ENCODE data around the gene MAB21L4. TPM values are rescaled to one million over a fixed set of nuclear protein-coding genes. Genes with fewer than 3 reads are reported as not detected.

MAB21L4 gene
- total RNA-seq, 1 donor from 2014 or later = 0.10 TPM

DNA sequence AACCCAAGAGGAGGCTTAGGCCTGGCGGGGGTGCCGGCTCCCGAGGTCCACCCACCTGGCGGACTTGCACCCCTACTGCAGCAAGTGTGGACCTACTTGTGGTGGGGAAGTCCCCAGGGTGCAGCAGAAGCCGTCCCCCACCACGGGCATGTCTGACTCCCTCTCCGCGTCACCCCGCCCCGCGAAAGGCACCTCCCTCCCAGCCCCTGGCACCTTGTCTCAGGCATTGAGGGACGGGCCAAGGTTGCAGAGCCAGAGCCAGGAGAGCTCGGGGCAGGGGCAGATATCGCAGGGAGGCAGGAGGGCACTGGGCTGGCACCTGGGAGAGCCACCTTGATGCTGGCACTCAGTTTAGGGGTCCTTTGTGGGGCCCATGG lies 29.2 kb upstream of the MAB21L4 start:
- no peak for DNase-seq (ENCODE audit: low read depth)

DNA sequence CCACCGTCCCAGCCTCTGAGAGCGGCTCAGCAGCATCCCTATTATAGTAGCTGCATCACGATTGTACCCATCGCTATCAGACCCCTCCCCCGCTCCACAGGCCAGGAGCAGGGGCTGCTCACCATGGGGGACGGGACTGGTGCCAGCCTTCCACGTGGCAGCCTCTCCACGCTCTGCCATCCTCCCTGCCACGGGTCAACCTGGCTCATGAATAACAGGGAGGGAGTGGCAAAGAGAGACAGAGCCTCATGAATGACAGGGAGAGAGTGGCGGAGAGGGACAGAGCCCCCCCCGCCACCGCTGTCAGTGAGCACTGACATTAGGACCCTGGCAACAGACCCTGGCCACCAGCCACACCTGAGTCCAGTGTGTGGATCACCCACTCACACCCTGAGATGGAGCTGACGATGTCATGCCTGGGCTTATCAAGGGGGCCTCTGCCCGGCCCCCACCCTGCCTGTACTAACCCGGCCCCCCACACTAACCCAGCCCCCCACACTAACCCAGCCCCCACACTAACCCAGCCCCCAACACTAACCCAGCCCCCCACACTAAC lies 27.1 kb upstream of the MAB21L4 start:
- DNase-seq (ENCODE audit: low read depth) = no peak

DNA sequence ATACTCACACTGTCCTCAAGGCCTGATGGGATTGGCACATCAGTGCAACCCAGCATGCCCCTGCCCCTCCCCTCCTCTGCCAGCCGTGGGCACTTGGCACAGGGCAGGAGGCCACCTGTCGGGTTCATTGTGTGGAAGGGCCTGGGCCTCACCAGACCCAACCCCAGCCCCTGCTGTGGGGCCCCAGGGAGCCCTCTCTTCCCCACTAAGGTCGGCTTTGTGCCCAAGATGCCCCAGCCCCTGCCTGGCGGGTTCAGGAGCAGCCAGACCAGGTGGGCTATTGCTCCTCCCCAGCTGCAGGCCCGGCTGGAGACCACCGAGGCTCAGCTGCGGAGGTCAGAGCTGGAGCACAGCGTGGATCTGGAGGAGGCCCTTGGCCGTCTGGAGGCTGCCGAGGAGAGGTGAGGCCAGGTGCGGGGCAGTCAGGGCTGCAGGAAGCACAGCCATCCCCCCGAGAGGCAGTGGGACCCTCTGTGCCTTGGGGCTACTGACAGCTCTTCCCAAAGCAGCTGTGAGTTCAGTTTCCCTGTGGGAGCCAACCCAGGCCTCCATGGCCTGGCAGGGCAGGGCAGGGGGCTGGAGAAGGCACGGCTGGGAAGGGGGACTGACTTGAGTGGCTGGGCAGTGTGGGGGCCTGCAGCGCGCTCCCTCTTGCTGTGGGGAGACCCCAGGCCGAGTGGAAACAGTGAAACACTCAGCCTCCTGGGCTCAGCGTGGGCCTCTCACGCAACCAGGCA lies 26.5 kb upstream of the MAB21L4 start:
- DNase-seq (ENCODE audit: low read depth) = no peak

DNA sequence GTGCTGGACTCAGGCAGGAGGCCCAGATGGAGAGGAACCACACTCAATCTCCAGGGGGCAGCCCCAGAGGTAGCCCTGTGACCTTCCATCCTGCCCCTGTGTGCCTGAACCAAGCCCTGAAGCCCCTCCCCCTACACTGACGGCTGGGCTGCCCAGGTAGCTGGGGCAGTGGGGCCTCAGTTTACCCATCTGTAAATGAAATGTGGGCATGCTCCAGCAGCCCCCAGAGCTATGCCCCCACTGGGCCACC lies 26.0 kb upstream of the MAB21L4 start:
- DNase-seq (ENCODE audit: low read depth) = no peak

DNA sequence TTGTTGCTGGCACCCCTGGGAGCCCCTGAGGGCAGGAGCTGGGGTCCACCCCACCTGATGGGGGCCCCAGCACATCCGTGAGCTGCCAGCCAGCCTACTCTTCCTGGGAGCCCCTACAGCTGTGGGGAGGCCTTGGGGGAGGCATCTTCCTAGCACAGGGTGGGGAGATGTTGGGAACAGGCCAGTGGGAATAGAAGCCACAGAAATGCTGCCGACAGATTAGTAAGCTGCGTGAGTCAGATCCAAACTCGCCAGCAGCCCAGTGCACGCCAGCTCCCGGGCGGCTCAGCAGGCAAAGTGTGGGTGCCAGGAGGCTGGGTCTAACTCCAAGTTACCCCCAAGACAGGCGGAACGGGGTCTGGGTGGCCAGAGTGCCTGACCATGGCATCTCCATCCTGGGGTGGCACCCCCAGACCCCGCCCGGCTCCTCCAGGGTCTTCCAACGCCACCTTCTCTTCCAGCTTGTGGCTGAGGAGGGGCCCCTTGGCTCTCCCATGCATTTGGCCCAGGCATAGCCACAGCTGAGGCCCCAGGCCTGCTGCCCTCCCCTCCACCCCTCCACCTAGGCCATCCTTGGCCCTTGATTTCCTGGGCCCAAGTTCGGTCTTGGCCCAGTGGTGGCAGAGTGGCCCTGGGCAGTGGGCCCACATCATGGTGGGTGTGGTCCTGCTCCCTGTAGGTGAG lies 25.5 kb upstream of the MAB21L4 start:
- DNase-seq (ENCODE audit: low read depth) = peak; percentile 64

DNA sequence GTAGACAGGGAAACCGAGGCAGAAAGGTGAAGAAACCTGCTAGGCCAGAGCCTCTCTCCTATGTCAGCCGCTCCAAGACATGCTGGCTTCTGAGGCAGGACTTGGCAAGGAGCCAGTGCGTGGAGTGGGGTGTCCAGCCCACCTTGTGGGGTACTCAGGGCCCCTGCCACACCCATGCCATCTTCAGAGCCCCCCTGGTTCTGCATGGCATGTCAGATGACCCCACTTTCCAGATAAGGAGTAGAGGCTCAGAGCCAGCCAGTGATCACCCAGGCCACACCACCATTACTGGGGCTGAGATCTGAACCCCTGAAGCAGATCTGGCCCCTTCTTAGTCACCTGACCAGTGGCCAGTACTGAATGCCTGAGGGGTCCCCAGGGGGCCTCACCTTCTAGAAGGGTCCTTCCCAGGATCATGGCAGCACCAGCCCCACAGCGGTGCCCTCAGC lies 24.9 kb upstream of the MAB21L4 start:
- no peak for DNase-seq (ENCODE audit: low read depth)

DNA sequence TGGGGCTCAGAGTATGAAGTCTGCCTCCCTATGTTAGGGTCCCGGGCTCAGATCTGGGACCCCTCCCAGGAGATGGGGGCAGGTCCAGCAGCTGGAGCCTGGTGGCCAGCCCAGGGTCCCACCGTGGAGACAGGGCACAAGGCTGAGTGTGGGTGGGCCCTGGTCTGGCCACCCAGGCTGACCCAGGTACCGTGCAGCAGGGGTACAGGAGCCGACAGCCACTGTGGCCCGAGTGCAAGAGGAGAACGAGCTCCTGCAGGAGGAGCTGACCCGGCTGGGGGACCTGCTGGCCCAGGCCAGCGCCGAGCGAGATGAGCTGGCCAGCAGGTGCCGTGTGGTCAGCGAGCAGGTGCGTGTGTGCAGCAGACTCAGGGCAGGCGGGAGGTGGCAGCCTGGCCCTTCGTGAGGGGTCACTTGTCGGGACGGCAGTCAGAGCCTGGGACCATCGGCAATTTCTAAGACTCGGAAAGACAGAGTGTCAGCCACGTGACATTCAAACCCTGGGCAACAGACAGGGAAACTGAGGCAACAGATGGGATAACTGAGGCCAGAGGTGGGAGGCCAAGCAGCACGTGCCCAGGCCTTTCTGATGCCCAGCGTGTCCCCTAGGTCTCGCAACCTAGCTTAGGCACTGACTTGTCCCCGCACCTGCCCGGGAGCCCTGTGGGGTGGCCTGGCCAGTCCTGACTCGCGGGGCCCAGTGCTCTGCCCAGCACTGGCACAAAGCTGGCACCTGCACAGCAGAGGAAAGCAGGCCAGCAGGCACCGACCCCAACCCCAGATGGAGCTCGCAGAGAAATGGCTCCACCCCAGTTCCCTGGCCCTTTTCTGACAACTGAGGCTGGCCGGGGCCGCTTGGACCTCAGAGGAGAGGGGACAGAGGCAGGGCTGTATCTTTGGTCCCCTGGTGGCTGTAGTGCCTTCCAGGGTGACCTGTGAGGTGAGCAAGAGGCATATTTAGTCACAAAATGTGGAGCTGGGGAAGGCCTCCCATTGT lies 24.1 kb upstream of the MAB21L4 start:
- DNase-seq (ENCODE audit: low read depth) = no peak

DNA sequence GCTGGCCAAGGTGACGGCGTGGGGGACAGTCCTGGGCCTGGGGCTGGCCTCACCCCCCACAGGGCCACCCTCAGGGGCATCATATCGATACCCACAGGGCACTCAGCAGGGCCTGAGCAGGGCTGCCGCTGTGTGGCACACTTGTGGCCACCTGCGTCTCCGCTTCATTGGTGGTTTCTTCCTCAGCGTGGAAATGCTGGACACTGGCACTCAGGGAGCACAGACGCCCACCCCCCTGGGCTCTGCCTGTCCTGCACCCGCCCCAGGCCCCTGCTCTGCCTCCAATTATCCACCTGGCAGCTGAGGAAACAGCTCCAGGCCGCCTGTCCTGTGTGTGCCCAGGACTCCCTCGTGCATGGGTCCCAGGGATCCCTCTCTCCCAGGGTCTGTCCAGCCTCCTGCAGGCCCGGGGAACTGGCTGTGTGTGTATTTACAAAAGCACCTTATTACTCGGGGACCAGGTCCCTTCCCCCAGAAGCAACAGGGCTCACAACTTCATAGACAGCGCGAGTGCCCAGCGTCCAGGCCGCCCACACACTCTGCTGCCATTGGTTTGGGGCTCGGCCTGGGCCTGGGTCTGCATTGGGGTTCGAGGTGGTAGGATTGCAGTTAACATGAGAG lies 23.3 kb upstream of the MAB21L4 start:
- no peak for DNase-seq (ENCODE audit: low read depth)

DNA sequence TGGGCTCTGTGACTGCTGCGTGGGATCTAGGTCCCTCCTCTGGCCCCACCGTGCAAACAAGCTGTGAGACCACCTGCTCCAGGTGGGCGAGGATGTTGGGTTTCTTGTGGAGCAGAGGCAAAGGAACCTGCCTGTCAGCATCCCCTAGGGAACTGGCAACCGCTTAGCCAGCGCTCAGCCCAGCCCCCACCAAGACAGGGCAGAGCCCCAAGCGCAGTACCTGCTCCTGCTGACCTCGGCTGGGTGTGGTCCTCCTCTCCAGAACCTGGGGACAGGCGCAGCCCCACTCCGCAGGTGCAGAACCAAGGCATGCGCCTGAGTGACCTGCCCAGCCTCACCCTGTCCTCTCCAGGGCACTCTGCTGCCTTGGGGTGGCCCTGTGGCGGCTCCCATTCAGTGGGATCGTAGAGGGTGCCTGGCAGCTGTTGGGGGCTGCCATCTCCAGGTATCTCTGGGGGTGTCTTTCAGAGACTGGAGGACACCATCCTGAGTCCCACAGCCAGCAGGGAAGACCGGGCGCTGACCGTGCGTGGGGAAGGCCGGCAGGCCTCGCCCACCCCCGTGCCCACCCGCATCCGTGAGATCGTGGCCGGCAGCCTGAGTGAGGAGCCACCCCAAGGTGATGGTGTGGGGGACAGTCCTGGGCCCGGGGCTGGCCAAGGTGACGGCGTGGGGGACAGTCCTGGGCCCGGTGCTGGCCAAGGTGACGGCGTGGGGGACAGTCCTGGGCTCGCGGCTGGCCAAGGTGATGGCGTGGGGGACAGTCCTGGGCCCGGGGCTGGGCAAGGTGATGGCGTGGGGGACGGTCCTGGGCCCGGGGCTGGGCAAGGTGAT lies 22.5 kb upstream of the MAB21L4 start:
- no peak for DNase-seq (ENCODE audit: low read depth)

DNA sequence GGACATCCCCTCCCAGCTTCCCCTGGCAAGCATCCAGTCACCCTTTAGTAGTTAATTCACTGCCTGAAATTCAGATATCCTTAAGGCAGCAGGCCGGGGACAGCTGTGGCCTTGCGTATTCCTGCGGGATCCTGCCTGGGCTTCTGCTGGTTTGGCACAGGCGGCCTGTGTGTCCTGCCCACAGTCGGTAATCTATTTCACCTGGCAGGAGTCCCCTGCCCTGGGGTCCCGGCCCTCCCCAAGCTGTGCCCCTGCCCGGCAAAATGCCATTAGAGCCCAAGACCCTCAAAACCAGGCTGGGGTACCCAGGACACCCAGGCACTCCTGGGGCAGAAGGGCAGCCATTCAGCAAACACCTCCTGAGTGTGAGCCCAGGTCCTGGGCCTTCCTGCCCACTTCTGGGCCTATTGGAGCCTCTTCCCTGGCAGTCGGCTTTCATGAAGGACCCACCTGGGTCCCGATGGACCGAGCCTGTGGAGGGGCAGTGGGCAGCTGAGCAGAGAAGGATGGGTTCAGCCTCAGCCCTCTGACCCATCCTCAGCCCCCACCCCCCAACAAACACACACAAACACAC lies 21.8 kb upstream of the MAB21L4 start:
- DNase-seq (ENCODE audit: low read depth) = no peak

DNA sequence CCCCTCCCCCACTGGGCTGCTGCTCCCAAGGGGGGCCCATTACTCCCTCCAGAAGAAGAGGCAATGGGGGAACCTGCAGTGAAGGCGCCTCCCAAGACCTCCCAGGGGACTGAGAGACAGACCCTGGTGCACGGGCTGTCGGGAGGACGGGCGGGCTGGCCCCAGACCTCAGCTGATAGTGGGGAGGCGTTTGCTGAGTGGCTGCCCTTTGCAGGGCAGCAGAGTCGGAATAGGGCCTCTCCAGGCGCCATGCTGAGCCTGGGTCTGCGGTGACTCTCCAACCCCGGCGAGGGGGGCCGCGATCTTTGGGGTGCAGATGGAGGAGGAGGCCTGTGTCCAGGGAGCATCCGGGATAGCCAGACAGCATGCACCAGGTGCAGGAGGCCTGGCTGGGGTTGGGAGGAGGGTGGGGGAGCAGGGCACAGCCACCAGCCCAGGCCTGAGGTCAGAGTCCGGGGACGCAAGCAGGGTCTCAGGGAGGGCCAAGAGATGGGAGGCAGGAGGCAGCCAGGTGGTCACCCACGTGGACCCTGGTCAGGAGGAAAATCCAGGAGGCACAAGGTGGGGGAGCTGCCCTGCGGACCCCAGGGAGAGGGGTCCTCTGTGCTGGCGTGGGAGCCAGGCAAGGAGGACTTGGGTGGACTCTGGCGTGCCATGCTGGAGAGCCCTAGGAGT lies 21.2 kb upstream of the MAB21L4 start:
- DNase-seq (ENCODE audit: low read depth) = no peak

DNA sequence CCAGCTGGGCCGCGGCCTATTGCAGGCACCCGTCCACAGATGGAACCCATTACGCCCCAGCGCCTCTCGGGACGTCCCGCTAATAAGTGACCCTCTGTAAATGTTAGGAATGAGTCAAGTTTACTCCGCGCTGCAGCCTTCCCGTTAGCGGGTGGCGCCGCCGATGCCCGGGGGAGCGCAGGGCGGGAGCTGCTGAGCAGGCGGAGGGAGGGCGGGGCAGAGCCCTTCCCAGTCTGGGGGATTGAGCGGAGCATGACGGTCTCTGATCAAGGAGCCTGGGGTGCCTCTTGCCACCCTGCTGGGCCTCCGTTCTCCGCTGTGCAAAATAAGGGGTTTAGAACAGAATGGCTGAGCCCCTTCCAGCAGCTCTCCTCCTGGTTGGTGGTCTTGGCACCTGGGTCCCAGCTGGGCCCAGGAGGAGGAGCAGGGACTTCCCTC lies 20.6 kb upstream of the MAB21L4 start:
- peak; percentile 63 for DNase-seq (ENCODE audit: low read depth)

DNA sequence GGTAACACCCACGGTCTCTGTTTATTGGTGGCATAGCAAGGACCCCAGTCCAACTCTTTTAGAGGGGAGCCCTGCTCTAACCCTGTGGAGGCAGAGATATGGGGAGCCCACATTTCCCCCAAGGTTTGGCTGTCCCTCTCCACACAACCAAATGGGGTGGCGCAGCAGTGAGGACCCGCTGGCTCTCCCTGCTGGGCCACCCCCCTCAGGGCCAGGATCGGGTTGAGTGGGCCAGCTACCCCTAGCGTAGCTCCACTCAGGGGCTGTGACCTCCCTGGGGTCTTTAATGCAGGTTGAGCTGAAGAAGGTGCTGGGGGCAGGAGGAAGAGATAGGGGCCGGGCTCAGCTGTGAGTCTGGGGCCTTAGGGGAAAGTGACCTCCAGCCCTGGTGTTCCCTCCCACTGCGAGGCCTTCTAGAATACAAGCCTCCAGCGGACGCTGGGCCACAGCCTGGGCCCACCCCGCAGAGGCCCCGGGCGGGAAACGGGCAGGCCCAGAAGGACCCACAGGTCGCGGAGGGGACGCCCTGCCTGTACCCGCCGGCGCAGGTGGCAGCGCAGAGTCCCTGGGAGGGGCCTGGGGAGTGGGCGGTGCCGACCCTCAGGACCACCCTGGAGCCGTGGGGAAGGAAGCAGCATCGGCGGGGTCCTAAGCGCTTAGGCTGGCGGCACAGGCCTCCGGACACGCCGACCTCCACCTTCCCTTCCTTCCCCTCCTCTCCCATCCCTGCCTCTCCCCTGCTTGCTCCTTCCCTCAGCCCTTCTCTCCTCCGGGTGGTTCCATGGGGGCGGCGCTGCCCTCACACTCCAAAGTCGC lies 19.8 kb upstream of the MAB21L4 start:
- DNase-seq (ENCODE audit: low read depth) = no peak

DNA sequence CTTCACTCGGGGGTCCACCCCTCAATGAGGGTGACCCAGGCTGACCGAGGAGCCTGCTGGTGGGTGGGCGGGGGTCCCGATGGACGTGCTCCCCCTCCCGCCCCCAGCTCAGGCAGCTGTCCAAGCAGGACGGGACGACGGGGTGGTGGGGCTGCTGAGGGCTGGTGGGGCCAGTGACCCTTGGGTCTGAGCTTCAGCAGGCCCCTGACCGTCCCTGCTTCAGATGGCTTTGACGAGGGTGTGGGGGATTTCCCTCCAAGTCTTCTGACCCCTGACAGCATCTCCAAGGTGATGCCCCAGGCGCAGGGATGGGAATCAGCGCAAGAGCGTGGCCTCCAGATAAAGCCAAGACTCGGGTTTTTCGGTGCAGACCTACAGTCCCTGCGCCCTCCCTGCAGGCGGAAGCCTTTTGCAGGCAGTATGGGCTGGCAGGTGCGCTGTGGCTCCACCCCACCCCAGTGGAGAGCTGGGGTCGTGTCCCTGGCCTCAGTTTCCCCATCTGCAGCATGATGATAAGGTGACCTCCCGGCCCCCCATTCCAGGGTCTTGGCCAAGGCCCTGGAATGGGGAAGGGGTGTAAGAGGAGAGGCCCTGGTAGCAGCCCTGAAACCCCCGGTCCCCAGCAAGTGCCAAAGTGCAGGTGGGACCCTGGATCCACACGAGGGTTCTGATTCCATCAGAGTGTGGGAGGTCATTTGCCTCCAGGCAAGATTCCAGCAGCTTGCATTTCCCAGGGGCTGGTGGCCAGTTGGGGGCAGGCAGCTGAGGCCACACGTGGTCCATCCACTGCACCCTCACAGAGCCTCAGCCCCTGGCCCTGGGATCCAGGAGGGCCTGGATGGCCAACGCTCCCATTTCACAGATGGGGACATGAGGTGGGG lies 18.9 kb upstream of the MAB21L4 start:
- no peak for DNase-seq (ENCODE audit: low read depth)

DNA sequence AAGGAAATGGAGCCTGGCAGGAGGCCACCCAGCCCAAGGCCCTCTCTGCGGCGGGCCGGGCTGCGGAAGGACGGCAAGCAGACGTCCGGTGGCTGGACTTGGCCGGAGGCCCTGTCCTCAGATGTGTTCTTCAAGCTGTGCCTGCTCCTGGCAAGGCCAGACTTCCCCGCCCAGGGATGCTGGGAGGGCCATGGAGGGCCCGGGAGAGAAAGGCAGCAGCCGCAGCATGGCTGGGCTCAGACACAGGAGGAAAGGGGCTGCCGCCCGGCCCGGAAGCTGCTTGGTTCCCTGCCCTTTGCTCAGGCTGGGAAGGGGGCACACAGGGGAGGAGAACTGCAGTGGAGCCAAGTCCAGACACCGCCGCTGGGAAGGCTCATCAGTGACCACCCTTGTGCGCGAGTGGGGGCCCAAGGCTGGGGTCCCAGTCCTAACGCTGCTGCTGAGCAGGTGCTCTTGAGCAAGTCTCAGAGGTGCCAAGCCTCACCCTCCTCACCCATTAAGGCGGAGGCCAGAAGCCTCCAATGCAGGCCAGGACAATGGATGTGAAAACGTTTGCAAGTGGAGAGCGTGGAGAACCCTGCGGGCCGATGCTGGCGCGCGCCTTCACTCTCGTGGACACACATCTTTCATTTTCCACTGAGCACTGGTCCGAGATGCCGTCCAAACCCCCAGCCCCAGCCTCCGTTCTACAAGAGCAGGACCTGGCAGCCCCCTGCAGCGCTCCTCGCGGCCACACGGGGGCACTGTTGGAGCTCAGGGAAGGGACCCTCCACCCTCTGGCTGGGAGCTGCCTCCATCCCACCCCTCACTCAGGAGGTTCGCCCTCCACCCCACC lies 18.1 kb upstream of the MAB21L4 start:
- DNase-seq (ENCODE audit: low read depth) = no peak

DNA sequence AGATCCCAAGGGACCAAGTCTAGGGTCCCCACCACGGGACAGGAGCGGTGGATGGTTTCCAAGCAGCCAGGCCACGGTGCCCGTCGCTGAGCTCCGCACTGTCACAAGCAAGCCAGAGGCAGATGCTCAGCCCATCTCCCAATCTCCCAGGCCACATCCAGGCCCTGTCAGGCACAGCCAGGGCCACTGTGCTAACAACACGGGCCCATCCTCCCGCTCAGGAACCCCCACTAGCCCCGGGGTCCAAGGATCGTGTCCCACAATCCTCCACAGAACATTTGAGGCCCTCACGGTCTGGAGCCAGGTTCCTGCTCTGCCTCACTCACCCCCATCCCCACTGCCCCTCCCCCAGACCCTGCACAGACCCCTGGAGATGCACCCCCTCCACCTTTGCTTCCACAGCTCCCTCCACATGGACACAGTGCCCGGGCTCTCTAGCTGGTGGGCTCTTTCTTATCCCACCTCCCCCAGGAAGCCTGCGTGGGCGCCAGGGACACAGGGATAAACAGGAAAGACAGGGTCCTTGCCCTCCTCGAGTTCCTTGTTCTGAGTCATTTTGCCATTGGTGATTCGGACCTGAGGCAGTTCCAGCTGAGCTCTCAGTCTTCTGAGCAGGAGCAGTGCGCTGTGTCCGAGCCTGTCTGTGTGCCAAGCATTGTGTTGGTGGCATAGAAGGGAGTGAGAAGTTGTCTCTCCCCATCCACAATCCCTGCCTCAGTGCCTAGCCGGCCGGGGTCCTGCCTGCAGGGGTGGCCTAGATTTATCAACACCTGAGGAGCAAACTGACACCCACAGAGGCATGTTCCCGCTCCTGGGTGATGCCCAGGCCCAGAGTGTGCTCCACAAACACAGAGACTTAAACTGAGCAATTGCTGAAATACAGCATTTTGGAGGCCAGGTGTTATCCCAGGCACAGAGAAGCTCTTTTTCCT lies 17.2 kb upstream of the MAB21L4 start:
- peak; percentile 29 for DNase-seq (ENCODE audit: low read depth)
